HL-60 (cell line): ENCODE measurements around the gene AQP12A.
"Not testable (repeated sequence)": the region's sequence is repeated elsewhere in the genome, so short reads cannot be mapped to it uniquely, and the experiment has no call there.

Experiments
- CTCF ChIP-seq: IDR thresholded peaks from one replicate; pipeline ENCODE4 v1.5.1; 2011; ENCODE audit warnings: low read length, control low read depth, inconsistent platforms; ENCODE audit not compliant: insufficient read depth
- REST ChIP-seq: IDR thresholded peaks from 2 replicates; pipeline ENCODE4 v1.6.1; 2012; ENCODE audit warnings: low read depth; ENCODE audit not compliant: insufficient replicate concordance

- not testable (repeated sequence) for TF ChIP-seq CTCF, REST
Observed at GRCh38 chr2:240678043-240678442, 13.6 kb upstream of the AQP12A start.
